Mesenchymal stem cell (in vitro differentiated cells and primary cell): ENCODE results near the gene KLF11.

Source experiments
- DNase-seq: peaks from one replicate; pipeline ENCODE4 v3.0.0-alpha.2; 2013
- H2AFZ ChIP-seq: one replicate; pipeline ENCODE4 v1.6.1; 2013; ENCODE audit warnings: low read depth, mild to moderate bottlenecking, control low read depth, inconsistent platforms, low read length, moderate library complexity
- H2AK5ac ChIP-seq: 2 replicates; pipeline ENCODE4 v1.6.1; 2013; ENCODE audit warnings: low read length, moderate library complexity, mild to moderate bottlenecking, inconsistent platforms; ENCODE audit not compliant: severe bottlenecking
- H2BK120ac ChIP-seq: one replicate; pipeline ENCODE4 v1.6.1; 2013; ENCODE audit warnings: low read depth, mild to moderate bottlenecking, inconsistent platforms, low read length, moderate library complexity
- H2BK12ac ChIP-seq, 2 experiments: one replicate each; pipeline ENCODE4 v1.6.1; 2013; ENCODE audit warnings: inconsistent platforms in 2 of 2, low read length in 2 of 2, mild to moderate bottlenecking in 2 of 2, moderate library complexity in 2 of 2, control low read depth in 1 of 2
- H2BK15ac ChIP-seq: one replicate; pipeline ENCODE4 v1.6.1; 2013; ENCODE audit warnings: mild to moderate bottlenecking, low read depth, inconsistent platforms; ENCODE audit not compliant: poor library complexity, severe bottlenecking
- H2BK5ac ChIP-seq: 2 replicates; pipeline ENCODE4 v1.6.1; 2013; ENCODE audit warnings: low read depth, mild to moderate bottlenecking, low read length, control low read depth, inconsistent platforms; ENCODE audit not compliant: poor library complexity, severe bottlenecking
- H3K14ac ChIP-seq, 2 experiments: one replicate each; pipeline ENCODE4 v1.6.1; 2013; ENCODE audit warnings: inconsistent platforms in 2 of 2, low read length in 2 of 2, control low read depth in 1 of 2, mild to moderate bottlenecking in 1 of 2, moderate library complexity in 1 of 2
- H3K18ac ChIP-seq, 2 experiments: one replicate each; pipeline ENCODE4 v1.6.1; 2013; ENCODE audit warnings: inconsistent platforms in 2 of 2, low read length in 2 of 2, control low read depth in 1 of 2, low read depth in 1 of 2, mild to moderate bottlenecking in 1 of 2
- H3K23ac ChIP-seq, 2 experiments: one replicate each; pipeline ENCODE4 v1.6.1; 2013; ENCODE audit warnings: inconsistent platforms in 2 of 2, low read length in 2 of 2, mild to moderate bottlenecking in 2 of 2, moderate library complexity in 2 of 2, control low read depth in 1 of 2
- H3K27ac ChIP-seq: 2 replicates; pipeline ENCODE4 v1.5.1; 2013; ENCODE audit warnings: mild to moderate bottlenecking, moderate library complexity, low read length, control low read depth, inconsistent platforms; ENCODE audit not compliant: poor library complexity, severe bottlenecking
- H3K27me3 ChIP-seq, 2 experiments: 2 replicates each; pipeline versions ENCODE4 v1.6.1 to v1.7.0; 2013; ENCODE audit warnings: low read length in 2 of 2, mild to moderate bottlenecking in 2 of 2, moderate library complexity in 2 of 2, control low read depth in 1 of 2, inconsistent platforms in 1 of 2; ENCODE audit not compliant: control insufficient read depth in 1 of 2, insufficient read depth in 1 of 2
- H3K36me3 ChIP-seq, 2 experiments: 2 replicates each; pipeline versions ENCODE4 v1.6.1 to v1.7.0; 2013; ENCODE audit warnings: low read length in 2 of 2, control low read depth in 1 of 2, inconsistent platforms in 1 of 2, low read depth in 1 of 2, mild to moderate bottlenecking in 1 of 2; ENCODE audit not compliant: insufficient read depth in 2 of 2, control insufficient read depth in 1 of 2
- H3K4ac ChIP-seq, 2 experiments: one replicate each; pipeline ENCODE4 v1.6.1; 2013; ENCODE audit warnings: inconsistent platforms in 2 of 2, low read length in 2 of 2, mild to moderate bottlenecking in 2 of 2, moderate library complexity in 2 of 2, control low read depth in 1 of 2, low read depth in 1 of 2
- H3K4me1 ChIP-seq: 2 replicates; pipeline ENCODE4 v1.6.1; 2013; ENCODE audit warnings: low read depth, low read length, control low read depth; ENCODE audit not compliant: control insufficient read depth, insufficient read depth
- H3K4me2 ChIP-seq: 2 replicates; pipeline ENCODE4 v1.6.1; 2013; ENCODE audit warnings: low read length, mild to moderate bottlenecking, inconsistent platforms; ENCODE audit not compliant: poor library complexity, severe bottlenecking
- H3K4me3 ChIP-seq, 2 experiments: 2 replicates each; pipeline versions ENCODE4 v1.5.1 to v1.7.0; 2013; ENCODE audit warnings: low read length in 2 of 2, mild to moderate bottlenecking in 2 of 2, control low read depth in 1 of 2, low read depth in 1 of 2; ENCODE audit not compliant: insufficient read depth in 1 of 2
- H3K79me1 ChIP-seq: replicated peaks from 2 replicates; pipeline ENCODE4 v1.6.1; 2013; ENCODE audit warnings: mild to moderate bottlenecking, control low read depth, low read length, inconsistent platforms; ENCODE audit not compliant: poor library complexity, severe bottlenecking
- H3K9ac ChIP-seq: 2 replicates; pipeline ENCODE4 v1.7.0; 2013; ENCODE audit warnings: mild to moderate bottlenecking, low read length, moderate library complexity
- H3K9me3 ChIP-seq: 2 replicates; pipeline ENCODE4 v1.7.0; 2013; ENCODE audit warnings: mild to moderate bottlenecking, low read length; ENCODE audit not compliant: control insufficient read depth
- H4K8ac ChIP-seq: one replicate; pipeline ENCODE4 v1.6.1; 2013; ENCODE audit warnings: inconsistent platforms, mild to moderate bottlenecking, low read length, moderate library complexity
- H4K91ac ChIP-seq: one replicate; pipeline ENCODE4 v1.6.1; 2013; ENCODE audit warnings: mild to moderate bottlenecking, low read length, inconsistent platforms
- WGBS: methylation state at CpG from one replicate; pipeline ENCODE4 v1.1.7; 2013; ENCODE audit warnings: mixed read lengths; 5-methylcytosine and 5-hydroxymethylcytosine counted together

Gene KLF11

GRCh38 chr2:10047616-10048500 lies 4.5 kb downstream of the KLF11 start:
- no peak for DNase-seq
- H3K36me3 ChIP-seq: peaks cover 22 to 46% of the 10 kb centered on the region in 2 experiments
- H3K23ac ChIP-seq: no peak overlapping the region
- no peak overlapping the region for H2BK12ac ChIP-seq
- H3K4me1 ChIP-seq: peaks cover 21% of the 10 kb centered on the region
- no peak overlapping the region for H2BK15ac ChIP-seq
- no peak overlapping the region for H2AK5ac ChIP-seq
- no peak overlapping the region for H3K27ac ChIP-seq
- no peak overlapping the region for H3K9ac ChIP-seq
- no peak overlapping the region for H3K4me3 ChIP-seq
- no peak overlapping the region for H4K91ac ChIP-seq
- no peaks in the 10 kb centered on the region for H3K27me3 ChIP-seq
- H4K8ac ChIP-seq: no peak overlapping the region
- H3K9me3 ChIP-seq: no peaks in the 10 kb centered on the region
- no peak overlapping the region for H3K18ac ChIP-seq
- no peak overlapping the region for H2BK120ac ChIP-seq
- no peak overlapping the region for H2AFZ ChIP-seq
- WGBS: 84% methylated on average over 15 of the region's 15 CpGs
- H3K79me1 ChIP-seq: peaks cover 16% of the 10 kb centered on the region
- no peak overlapping the region for H3K4me2 ChIP-seq
- no peak overlapping the region for H3K4ac ChIP-seq
- H2BK5ac ChIP-seq: no peak overlapping the region
- no peak overlapping the region for H3K14ac ChIP-seq

- Histone ChIP-seq H3K4me1 (peaks cover 19% of the 10 kb centered on the region), H3K4me2 (no peak overlapping the region), H2BK15ac (no peak overlapping the region), H2AK5ac (no peak overlapping the region), H2BK5ac (no peak overlapping the region), H3K79me1 (peaks cover 16% of the 10 kb centered on the region), H3K23ac (no peak overlapping the region), H3K27ac (no peak overlapping the region), H4K91ac (no peak overlapping the region), H3K4ac (no peak overlapping the region), H3K4me3 (no peak overlapping the region), H3K18ac (no peak overlapping the region), H2BK12ac (no peak overlapping the region), H3K36me3 (peaks cover 22 to 54% of the 10 kb centered on the region in 2 experiments), H3K9me3 (no peaks in the 10 kb centered on the region), H2AFZ (no peak overlapping the region), H4K8ac (no peak overlapping the region), H3K9ac (no peak overlapping the region), H2BK120ac (no peak overlapping the region), H3K27me3 (no peaks in the 10 kb centered on the region), H3K14ac (no peak overlapping the region)
- DNase-seq: peak; percentile 65
- 83% methylated on average over 7 of the region's 10 CpGs for WGBS
These were observed 5.3 kb downstream of the KLF11 start for GRCh38 chr2:10048501-10049171.

GRCh38 chr2:10052216-10052615 lies 8.9 kb downstream of the KLF11 start:
- Histone ChIP-seq H3K4me2 (no peak overlapping the region), H3K4me1 (peaks cover 10% of the 10 kb centered on the region), H3K4ac (no peak overlapping the region), H3K9ac (no peak overlapping the region), H3K9me3 (no peaks in the 10 kb centered on the region), H4K8ac (no peak overlapping the region), H2BK15ac (no peak overlapping the region), H3K18ac (no peak overlapping the region), H3K4me3 (no peak overlapping the region), H3K36me3 (peaks cover 30 to 65% of the 10 kb centered on the region in 2 experiments), H3K79me1 (peaks cover 19% of the 10 kb centered on the region), H2AFZ (no peak overlapping the region), H4K91ac (no peak overlapping the region), H3K27me3 (no peaks in the 10 kb centered on the region), H2AK5ac (no peak overlapping the region), H3K27ac (no peak overlapping the region), H3K14ac (no peak overlapping the region), H2BK120ac (no peak overlapping the region), H2BK12ac (no peak overlapping the region), H3K23ac (no peak overlapping the region), H2BK5ac (no peak overlapping the region)
- DNase-seq: no peak
- 96% methylated on average over 14 of the region's 16 CpGs for WGBS

GRCh38 chr2:10053351-10053750 lies 10.0 kb downstream of the KLF11 start:
- Histone ChIP-seq H3K9ac (peak overlapping the region; percentile 0), H4K91ac (no peak overlapping the region), H2BK120ac (no peak overlapping the region), H3K4me3 (no peak overlapping the region), H2AFZ (no peak overlapping the region), H2BK12ac (no peak overlapping the region), H2AK5ac (no peak overlapping the region), H3K4me2 (no peak overlapping the region), H3K27ac (no peak overlapping the region), H3K4me1 (peaks cover 19% of the 10 kb centered on the region), H2BK15ac (no peak overlapping the region), H4K8ac (no peak overlapping the region), H3K23ac (no peak overlapping the region), H3K36me3 (peaks cover 26 to 54% of the 10 kb centered on the region in 2 experiments), H3K14ac (no peak overlapping the region), H3K4ac (no peak overlapping the region), H2BK5ac (no peak overlapping the region), H3K27me3 (no peaks in the 10 kb centered on the region), H3K18ac (no peak overlapping the region), H3K79me1 (peaks cover 14% of the 10 kb centered on the region), H3K9me3 (no peaks in the 10 kb centered on the region)
- 97% methylated on average over 3 of the region's 4 CpGs for WGBS
- no peak for DNase-seq
